Sigmoid colon (tissue), 7 donors: ENCODE measurements around the gene SYNDIG1. TPM values are rescaled to one million over a fixed set of nuclear protein-coding genes. Genes with fewer than 3 reads are reported as not detected.

Source experiments
- DNase-seq: peaks from one replicate; pipeline ENCODE4 v3.0.0-alpha.2; 2019
- H3K27ac ChIP-seq, 4 donors: fragments of 200-600 bp; sonication (generic); one replicate each; pipeline ENCODE4 v1.5.1; 2016 to 2019; ENCODE audit warnings: mild to moderate bottlenecking in 1 of 4
- H3K27me3 ChIP-seq, 3 donors: fragments of 200-600 bp; sonication (generic); one replicate each; pipeline ENCODE4 v1.5.1; 2019; ENCODE audit warnings: mild to moderate bottlenecking in 1 of 3
- H3K36me3 ChIP-seq, 4 donors: fragments of 200-600 bp; sonication (generic); one replicate each; pipeline ENCODE4 v1.5.1; 2016 to 2019
- H3K4me1 ChIP-seq, 4 donors: fragments of 200-600 bp; sonication (generic); one replicate each; pipeline ENCODE4 v1.5.1; 2017 to 2019
- H3K4me3 ChIP-seq, 4 donors: fragments of 200-600 bp; sonication (generic); one replicate each; pipeline ENCODE4 v1.5.1; 2017 to 2019; ENCODE audit warnings: mild to moderate bottlenecking in 2 of 4, moderate library complexity in 1 of 4
- H3K9me3 ChIP-seq, 4 donors: fragments of 200-600 bp in 3 of 4; sonication (generic) in 3 of 4; one replicate each; pipeline versions ENCODE4 v1.5.1 to v1.6.1; 2013 to 2019
- EP300 ChIP-seq, 4 donors: sonication (generic); formaldehyde crosslinking; IDR thresholded peaks; one replicate each; pipeline ENCODE4 v1.6.1; 2017; ENCODE audit warnings: antibody characterized with exemption in 4 of 4
- POLR2A ChIP-seq, 2 donors: fragments of 450-650 bp; IDR thresholded peaks; one replicate each; pipeline ENCODE4 v1.6.1; 2016; ENCODE audit warnings: antibody characterized with exemption in 2 of 2, mild to moderate bottlenecking in 2 of 2, moderate library complexity in 2 of 2
- POLR2AphosphoS5 ChIP-seq, 4 donors: sonication (generic); formaldehyde crosslinking; IDR thresholded peaks; one replicate each; pipeline ENCODE4 v1.6.1; 2017; ENCODE audit warnings: antibody characterized with exemption in 4 of 4
- WGBS, 2 donors: extraction: QIAGEN DNeasy Blood & Tissue Kit; methylation state at CpG; one replicate each; pipeline ENCODE4 v1.1.7; 2013; 5-methylcytosine and 5-hydroxymethylcytosine counted together
- intact Hi-C: fragments of 100-400 bp; cut with DNase I; formaldehyde crosslinking; loops from one replicate; pipeline ENCODE4 v1.15.1; 2023
- polyA plus RNA-seq, 3 donors: library from polyadenylated mRNA; stranded (reverse); fragments of 200-250 nt; gene quantifications; one replicate each; pipeline ENCODE4 v1.2.3, GENCODE V29; 2013
- total RNA-seq, 4 donors: library from RNA; depleted of rRNA; stranded (reverse); fragments of >200 nt; gene quantifications; one replicate each; pipeline ENCODE4 v1.1.0, GENCODE V29; 2016
- TF ChIP-seq, protein P1 (sequence below), 4 experiments: fragments of 450-650 bp in 3 of 4; fragments of 200-600 bp in 1 of 4; IDR thresholded peaks; one replicate each; pipeline ENCODE4 v1.5.1; 2016 to 2019; ENCODE audit warnings: antibody characterized with exemption in 4 of 4, mild to moderate bottlenecking in 3 of 4, moderate library complexity in 2 of 4
- donor health status: healthy with polysubstance abuse.
- donor health status: Bipolar disorder and iron deficiency.
- donor health status: healthy.

Gene SYNDIG1
- total and polyA plus RNA-seq, 7 donors: 0.16 to 0.69 (median 0.36) TPM; not detected in 2

DNA sequence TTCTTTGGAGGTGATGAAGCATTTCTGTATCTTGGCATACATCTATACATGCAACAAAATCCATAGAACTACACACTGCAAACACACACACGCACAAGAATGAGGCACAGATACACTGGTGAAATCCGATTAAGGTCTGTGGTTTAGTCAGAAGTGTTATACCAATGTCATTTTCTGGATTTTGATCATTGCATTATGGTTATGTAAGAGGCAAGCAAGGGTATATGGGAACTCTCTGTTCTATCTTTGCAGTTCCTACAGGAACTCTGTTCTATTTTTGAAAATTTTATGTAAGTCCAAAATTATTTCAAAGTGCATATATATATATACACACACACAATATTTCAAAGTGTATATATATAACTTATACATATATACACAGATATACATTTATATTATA, 101.7 kb downstream of the SYNDIG1 start:
- intact Hi-C loops: no loop called here
- Histone ChIP-seq H3K4me1 (no peaks in the 10 kb centered on the region), H3K27me3 (no peaks in the 10 kb centered on the region), H3K9me3 (no peaks in the 10 kb centered on the region), H3K36me3 (no peaks in the 10 kb centered on the region), H3K27ac (no peak overlapping the region), H3K4me3 (no peak overlapping the region)
- WGBS, 2 donors: 78 to 91% methylated on average over 2 of the region's 2 CpGs
- DNase-seq: no peak
- no peak for TF ChIP-seq EP300 (IDR thresholded peaks at IDR 0.05)
- no peak for TF ChIP-seq POLR2A (IDR thresholded peaks at IDR 0.05)
- TF ChIP-seq, protein P1, sequence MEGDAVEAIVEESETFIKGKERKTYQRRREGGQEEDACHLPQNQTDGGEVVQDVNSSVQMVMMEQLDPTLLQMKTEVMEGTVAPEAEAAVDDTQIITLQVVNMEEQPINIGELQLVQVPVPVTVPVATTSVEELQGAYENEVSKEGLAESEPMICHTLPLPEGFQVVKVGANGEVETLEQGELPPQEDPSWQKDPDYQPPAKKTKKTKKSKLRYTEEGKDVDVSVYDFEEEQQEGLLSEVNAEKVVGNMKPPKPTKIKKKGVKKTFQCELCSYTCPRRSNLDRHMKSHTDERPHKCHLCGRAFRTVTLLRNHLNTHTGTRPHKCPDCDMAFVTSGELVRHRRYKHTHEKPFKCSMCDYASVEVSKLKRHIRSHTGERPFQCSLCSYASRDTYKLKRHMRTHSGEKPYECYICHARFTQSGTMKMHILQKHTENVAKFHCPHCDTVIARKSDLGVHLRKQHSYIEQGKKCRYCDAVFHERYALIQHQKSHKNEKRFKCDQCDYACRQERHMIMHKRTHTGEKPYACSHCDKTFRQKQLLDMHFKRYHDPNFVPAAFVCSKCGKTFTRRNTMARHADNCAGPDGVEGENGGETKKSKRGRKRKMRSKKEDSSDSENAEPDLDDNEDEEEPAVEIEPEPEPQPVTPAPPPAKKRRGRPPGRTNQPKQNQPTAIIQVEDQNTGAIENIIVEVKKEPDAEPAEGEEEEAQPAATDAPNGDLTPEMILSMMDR (IDR thresholded peaks at IDR 0.05): no peak
- no peak for TF ChIP-seq POLR2AphosphoS5 (IDR thresholded peaks at IDR 0.05)

DNA sequence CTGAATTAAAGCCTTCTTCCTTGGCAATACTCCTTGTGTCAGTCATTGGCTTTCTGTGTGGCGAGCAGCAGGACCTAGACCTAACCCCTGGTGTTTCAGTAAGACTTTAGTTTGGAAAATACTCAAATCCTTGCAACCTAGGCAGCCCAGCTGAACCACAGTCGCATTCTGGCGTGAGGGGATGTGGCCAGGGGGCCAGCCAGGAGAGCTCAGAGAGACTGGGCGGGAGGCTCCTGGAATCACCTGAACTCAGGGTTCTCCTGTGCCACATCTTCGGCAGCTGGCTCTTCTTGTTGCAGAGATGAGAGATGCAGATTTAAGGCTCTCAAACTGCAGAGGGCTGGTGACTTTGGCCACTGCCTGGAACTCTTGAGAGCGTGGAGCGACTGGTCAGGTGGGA, 102.7 kb downstream of the SYNDIG1 start:
- no peaks in the 10 kb centered on the region for H3K4me1 ChIP-seq
- H3K9me3 ChIP-seq: no peaks in the 10 kb centered on the region
- intact Hi-C loops: no loop called here
- no peaks in the 10 kb centered on the region for H3K27me3 ChIP-seq
- TF ChIP-seq, protein P1 (IDR thresholded peaks at IDR 0.05): no peak
- TF ChIP-seq POLR2AphosphoS5 (IDR thresholded peaks at IDR 0.05) (no peak), POLR2A (IDR thresholded peaks at IDR 0.05) (no peak), EP300 (IDR thresholded peaks at IDR 0.05) (no peak)
- WGBS, 2 donors: 90 to 91% methylated on average over 7 of the region's 7 CpGs
- no peak for DNase-seq
- no peaks in the 10 kb centered on the region for H3K36me3 ChIP-seq
- H3K4me3 ChIP-seq: no peak overlapping the region
- H3K27ac ChIP-seq: no peak overlapping the region

DNA sequence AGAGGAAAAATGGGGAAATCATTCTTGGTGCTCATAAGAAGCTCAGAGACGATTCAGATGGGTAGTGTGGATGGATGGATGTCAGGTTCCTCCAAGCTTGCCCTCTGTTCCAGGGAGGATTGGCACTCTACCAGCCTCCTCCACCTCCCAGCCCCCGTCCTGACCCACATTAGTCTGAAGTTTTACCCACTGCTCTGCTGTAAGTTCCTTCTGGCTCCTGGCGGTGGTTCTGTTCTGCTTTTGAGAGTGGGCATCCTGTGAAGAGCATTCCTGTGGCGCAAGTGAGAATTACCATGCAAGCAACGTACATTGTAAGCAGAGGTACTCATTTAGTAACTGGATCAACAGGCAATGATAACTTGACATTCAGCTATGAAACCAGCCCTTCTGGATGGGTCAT, 103.4 kb downstream of the SYNDIG1 start:
- Histone ChIP-seq H3K4me1 (no peaks in the 10 kb centered on the region), H3K27me3 (no peaks in the 10 kb centered on the region), H3K9me3 (no peaks in the 10 kb centered on the region), H3K36me3 (no peaks in the 10 kb centered on the region), H3K27ac (no peak overlapping the region), H3K4me3 (no peak overlapping the region)
- intact Hi-C loops: no loop called here
- DNase-seq: no peak
- WGBS, 2 donors: 81 to 84% methylated on average over 5 of the region's 5 CpGs
- no peak for TF ChIP-seq POLR2AphosphoS5 (IDR thresholded peaks at IDR 0.05)
- TF ChIP-seq, protein P1 (IDR thresholded peaks at IDR 0.05): no peak

DNA sequence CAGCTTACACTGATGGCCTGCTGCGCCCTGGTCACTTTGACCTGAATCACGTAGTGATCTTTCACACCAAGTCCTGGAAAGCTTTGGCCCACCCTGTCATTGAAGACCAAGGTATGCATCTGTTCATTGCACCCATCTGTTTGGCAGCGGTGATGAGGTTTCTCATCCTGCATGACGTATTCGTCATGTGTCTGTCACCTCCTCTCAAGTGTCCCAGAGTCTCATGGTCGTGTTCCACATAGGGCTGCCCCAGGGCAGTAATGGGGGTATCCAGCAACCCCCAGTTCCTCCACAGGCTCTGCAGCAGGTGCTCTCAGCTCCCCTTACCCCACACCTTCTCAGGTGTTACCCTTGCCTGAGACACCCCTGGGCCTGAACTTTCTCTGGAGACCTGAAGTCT, 104.1 kb downstream of the SYNDIG1 start:
- no peaks in the 10 kb centered on the region for H3K4me1 ChIP-seq
- no peak overlapping the region for H3K4me3 ChIP-seq
- TF ChIP-seq POLR2AphosphoS5 (IDR thresholded peaks at IDR 0.05) (no peak), EP300 (IDR thresholded peaks at IDR 0.05) (no peak), POLR2A (IDR thresholded peaks at IDR 0.05) (no peak)
- TF ChIP-seq, protein P1 (IDR thresholded peaks at IDR 0.05): no peak
- intact Hi-C loops: no loop called here
- no peaks in the 10 kb centered on the region for H3K9me3 ChIP-seq
- no peaks in the 10 kb centered on the region for H3K27me3 ChIP-seq
- 86 to 91% methylated on average over 6 of the region's 6 CpGs for WGBS, 2 donors
- H3K27ac ChIP-seq: no peak overlapping the region
- H3K36me3 ChIP-seq: no peaks in the 10 kb centered on the region
- no peak for DNase-seq

DNA sequence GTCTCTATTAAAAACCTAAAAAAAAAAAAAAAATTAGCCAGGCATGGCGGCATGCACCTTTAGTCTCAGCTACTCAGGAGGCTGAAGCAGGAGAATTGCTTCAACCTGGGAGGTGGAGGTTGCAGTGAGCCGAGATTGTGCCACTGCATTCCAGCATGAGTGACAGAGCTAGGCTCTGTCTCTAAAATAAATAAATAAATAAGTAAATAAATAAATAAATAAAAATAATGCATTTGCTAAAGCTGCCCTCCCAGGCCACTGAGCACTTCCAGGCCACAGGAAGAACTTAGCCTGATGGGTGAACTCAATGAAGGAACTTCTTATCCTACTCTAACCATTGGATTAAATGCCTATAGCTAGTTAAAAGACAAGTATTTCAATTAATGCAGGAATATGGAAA, 104.9 kb downstream of the SYNDIG1 start:
- Histone ChIP-seq H3K4me3 (no peak overlapping the region), H3K27me3 (no peaks in the 10 kb centered on the region), H3K4me1 (no peaks in the 10 kb centered on the region), H3K36me3 (no peaks in the 10 kb centered on the region), H3K27ac (no peak overlapping the region), H3K9me3 (no peaks in the 10 kb centered on the region)
- 84 to 88% methylated on average over 2 of the region's 2 CpGs for WGBS, 2 donors
- intact Hi-C loops: no loop called here
- no peak for DNase-seq
- TF ChIP-seq, protein P1 (IDR thresholded peaks at IDR 0.05): no peak
- TF ChIP-seq POLR2A (IDR thresholded peaks at IDR 0.05): no peak
- no peak for TF ChIP-seq EP300 (IDR thresholded peaks at IDR 0.05)
- TF ChIP-seq POLR2AphosphoS5 (IDR thresholded peaks at IDR 0.05): no peak
